Breast epithelium (tissue), 3 donors: ENCODE results near the gene MIGA1. TPM values are rescaled to one million over a fixed set of nuclear protein-coding genes. Genes with fewer than 3 reads are reported as not detected.

Source experiments
- total RNA-seq, 3 donors: library from RNA; depleted of rRNA; stranded (reverse); fragments of >200 nt; gene quantifications; one replicate each; pipeline ENCODE4 v1.1.0, GENCODE V29; 2016

Gene MIGA1
- total RNA-seq, 3 donors from 2014 or later, result 20.3 to 30.3 (median 22.2) TPM

Other genes with a start within 250 kb of the MIGA1 start
- 100 to 1,000 TPM in 1 of 3 donors, 10 to 100 TPM in 2; 41.1 to 133 (median 87.2) TPM for gene ZZZ3, start 97.0 kb upstream of the MIGA1 start, total RNA-seq
- 100 to 1,000 TPM in 2 of 3 donors, 10 to 100 TPM in 1; 96.4 to 144 (median 133) TPM for gene USP33, start 19.8 kb upstream of the MIGA1 start, total RNA-seq
- 10 to 100 TPM; 12.8 to 18.4 (median 17.3) TPM for gene NEXN, start 109.0 kb downstream of the MIGA1 start, total RNA-seq
- gene FUBP1, start 199.4 kb downstream of the MIGA1 start, total RNA-seq, result 100 to 1,000 TPM in 2 of 3 donors, 10 to 100 TPM in 1; 96.0 to 186 (median 156) TPM
- gene DNAJB4, start 225.3 kb downstream of the MIGA1 start, total RNA-seq, result 10 to 100 TPM; 25.3 to 39.5 (median 31.5) TPM